ENCODE data around the gene NSG2.

The NSG2 gene

DNA sequence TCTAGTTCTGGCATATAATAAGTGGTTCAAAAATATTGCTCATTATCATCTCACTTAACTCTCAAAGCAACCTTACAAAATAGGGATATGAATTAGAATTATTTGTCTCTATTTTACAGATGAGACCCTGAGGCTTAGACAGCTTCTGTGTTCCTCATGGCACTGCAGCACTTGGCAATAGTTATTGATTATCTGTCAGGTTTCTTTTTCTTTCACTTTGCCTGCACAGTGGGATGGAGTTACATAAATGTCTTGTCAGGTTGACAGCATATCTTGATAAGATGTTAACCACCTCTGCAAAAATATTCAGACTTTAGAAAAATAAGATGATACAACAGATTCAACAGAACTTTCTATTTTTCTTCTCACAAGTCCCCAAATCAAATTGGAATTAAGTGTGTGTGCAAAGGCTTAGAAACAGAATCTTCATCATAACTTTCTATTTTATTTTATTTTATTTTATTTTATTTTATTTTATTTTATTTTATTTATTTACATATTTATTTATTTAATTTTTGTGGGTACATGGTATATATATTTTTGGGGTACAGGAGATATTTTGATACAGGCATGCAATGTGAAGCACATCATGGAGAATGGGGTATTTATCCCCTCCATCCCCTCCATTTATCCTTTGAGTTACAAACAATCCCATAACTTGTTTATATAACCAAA is 17.7 kb downstream of the NSG2 start:
- no peak for DNase-seq (ENCODE audit: low spot score)

- no peak for DNase-seq (ENCODE audit: low spot score)
Measured at GRCh38 chr5:174064171-174064570, 18.7 kb downstream of the NSG2 start.

- no peak for DNase-seq (ENCODE audit: low spot score)
Measured at GRCh38 chr5:174065528-174066197, 20.2 kb downstream of the NSG2 start.

DNA sequence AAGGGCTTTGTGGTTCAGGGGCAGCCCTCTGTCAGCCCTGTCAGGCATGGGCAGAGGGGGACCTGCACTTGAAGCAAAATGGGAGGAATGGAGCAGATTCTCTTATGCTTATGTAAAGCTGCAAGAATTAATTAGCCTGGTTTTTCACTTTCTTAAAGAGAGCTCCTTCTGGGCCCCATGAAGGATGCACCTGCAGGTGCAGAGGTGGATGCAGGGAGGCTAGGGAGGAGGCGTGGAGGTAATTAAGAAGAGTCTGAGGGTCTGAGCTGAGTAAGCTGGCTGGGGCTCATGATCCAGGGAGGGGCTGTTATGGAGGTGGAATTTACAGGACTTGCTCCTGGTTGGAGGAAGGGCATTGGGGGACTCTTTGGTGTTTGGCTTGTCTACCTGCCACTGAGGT is 22.0 kb downstream of the NSG2 start:
- no peak for DNase-seq (ENCODE audit: low spot score)

GRCh38 chr5:174071484-174071883 is 26.0 kb downstream of the NSG2 start:
- no peak for DNase-seq (ENCODE audit: low spot score)

- DNase-seq (ENCODE audit: low spot score), result no peak
Measured at GRCh38 chr5:174073122-174073660, 27.7 kb downstream of the NSG2 start.

DNA sequence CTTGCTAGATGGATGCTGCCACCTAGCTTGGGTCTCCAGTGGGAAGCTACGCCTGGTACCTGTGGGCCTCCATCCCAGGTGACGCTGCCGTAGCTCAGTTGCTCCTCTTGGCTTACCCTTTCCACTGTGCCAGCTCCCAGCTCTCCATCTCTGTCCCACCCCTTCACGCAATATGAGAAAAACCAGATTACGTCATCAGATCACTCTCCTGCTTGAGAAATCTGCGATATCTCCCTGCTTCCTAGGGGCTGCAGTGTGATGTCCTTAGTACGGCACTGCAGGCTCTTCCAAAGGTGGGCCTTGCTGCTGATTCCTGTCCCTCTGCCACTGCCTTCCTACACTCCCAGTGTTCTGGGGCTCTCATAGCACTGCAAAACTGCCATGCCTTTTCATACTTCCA is 28.9 kb downstream of the NSG2 start:
- DNase-seq (ENCODE audit: low spot score), result no peak

DNA sequence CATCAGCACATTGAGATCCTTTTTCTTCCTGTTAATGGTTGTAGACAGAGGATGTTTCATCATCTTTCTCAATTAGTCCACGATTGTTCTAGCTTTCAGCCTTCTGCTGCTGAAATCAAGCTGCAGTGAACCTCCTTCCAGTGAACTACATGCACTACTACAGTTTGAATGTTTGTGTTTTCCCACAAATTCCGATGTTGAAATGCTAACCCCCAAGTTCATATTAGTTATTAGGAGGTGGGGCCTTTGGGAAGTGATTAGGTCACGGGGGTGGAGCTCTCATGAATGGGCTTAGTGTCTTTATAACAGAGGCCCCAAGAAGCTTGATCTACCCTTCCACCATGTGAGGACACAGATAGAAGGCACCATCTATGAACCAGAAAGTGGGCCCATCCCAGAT is 32.9 kb downstream of the NSG2 start:
- no peak for DNase-seq (ENCODE audit: low spot score)

DNA sequence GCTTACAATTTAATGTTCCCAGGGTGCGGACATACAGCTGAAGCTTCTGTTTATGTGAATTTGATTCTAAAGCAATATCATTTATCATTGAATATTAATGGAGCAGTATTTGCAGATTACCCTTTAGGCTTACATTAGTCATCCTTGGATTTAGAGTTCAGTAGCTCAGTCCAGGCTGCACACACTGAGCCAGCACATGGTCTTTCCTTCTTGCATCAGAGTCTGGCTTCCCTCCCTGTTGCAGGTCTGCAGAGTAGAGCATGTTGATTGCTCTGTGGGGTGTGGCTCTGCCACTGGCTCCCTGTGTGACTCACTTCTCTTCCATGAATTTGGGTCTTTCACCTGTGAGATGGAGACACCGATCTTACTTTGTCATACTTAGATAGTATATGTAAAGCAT is 36.8 kb downstream of the NSG2 start:
- DNase-seq (ENCODE audit: low spot score), result no peak

GRCh38 chr5:174083056-174083827 is 37.7 kb downstream of the NSG2 start:
- no peak for DNase-seq (ENCODE audit: low spot score)

DNA sequence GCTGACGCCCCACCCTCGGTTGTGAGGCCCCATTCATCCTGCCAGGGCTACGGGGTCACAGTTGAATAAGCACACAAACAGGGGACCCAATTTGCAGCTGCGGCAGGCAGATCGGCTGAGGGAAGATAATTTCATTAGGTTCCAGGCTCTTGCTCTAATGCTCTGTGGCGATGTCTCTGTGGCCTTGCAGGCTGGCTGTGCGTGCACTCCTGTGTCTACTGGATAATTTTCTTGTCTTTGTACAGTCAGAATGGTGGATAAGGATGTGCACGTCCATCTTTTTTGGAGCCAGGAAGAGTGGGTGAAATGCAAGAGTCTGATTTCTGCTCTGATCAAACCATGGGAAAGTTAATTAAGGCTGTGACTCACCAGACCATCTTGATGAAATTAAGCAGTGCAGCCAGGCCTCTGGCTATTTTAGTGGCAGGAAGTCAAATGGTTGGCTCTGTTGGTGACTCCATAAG is 39.2 kb downstream of the NSG2 start:
- no peak for DNase-seq (ENCODE audit: low spot score)

DNA sequence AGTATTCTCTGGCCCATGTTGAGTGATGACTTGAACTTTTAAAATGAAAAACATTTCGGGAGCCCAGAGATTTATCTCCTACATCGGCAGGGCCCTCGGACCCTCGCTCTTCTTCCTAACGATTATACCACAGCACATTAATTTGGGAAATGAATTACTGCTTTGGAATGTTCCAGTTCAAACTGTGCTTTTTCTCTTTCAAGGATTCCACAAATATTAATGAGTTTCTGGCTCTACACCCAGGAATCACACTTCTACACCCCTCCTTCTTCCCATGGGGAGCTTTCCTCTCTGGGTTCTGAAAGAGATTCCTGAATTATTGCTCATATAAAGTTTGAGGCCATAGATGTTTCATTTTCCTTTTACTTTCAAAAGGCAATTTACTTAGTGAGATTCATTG is 41.2 kb downstream of the NSG2 start:
- DNase-seq (ENCODE audit: low spot score), result no peak

DNA sequence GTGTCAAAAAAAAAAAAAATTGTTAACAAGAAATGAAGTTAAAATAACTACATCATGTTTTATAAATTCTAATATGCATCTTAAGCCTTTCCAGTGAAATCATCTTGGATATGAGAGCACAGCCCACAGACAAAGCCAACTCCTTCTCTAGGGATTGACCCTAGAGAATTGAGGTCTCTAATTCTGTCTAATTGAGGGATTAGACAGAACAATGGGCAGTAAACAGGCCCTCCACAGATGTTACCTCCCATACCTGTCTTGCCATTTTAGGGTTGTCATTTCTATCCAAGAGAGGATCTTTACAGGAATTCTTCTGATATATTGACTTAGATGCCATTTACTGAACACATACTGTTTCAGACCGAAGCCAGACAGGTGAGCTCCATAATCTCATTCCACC is 42.3 kb downstream of the NSG2 start:
- no peak for DNase-seq (ENCODE audit: low spot score)

- no peak for DNase-seq (ENCODE audit: low spot score)
Measured at GRCh38 chr5:174090129-174090528, 44.6 kb downstream of the NSG2 start.

GRCh38 chr5:174093123-174093522 is 47.6 kb downstream of the NSG2 start:
- no peak for DNase-seq (ENCODE audit: low spot score)

GRCh38 chr5:174094857-174095606 is 49.5 kb downstream of the NSG2 start:
- DNase-seq (ENCODE audit: low spot score), result no peak

DNA sequence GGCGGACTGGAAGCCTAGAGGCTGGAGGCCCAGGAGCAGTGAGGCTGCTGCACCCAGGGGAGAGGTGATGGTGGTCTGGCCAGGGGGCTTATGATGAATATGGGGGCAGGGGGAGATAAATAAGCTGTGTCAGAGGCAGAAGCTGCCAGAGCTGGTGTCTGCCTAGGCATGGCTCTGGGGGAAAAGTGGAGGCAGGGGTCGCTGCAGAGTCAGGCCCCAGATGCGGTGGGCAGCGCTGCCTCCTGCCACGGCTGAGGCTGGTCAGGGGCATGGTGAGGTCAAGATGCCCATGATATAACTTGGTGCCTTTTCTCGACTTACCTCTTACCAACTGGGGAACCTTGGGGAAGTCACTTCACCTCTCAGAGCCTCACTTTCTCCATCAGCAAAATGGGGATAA is 51.1 kb downstream of the NSG2 start:
- no peak for DNase-seq (ENCODE audit: low spot score)

DNA sequence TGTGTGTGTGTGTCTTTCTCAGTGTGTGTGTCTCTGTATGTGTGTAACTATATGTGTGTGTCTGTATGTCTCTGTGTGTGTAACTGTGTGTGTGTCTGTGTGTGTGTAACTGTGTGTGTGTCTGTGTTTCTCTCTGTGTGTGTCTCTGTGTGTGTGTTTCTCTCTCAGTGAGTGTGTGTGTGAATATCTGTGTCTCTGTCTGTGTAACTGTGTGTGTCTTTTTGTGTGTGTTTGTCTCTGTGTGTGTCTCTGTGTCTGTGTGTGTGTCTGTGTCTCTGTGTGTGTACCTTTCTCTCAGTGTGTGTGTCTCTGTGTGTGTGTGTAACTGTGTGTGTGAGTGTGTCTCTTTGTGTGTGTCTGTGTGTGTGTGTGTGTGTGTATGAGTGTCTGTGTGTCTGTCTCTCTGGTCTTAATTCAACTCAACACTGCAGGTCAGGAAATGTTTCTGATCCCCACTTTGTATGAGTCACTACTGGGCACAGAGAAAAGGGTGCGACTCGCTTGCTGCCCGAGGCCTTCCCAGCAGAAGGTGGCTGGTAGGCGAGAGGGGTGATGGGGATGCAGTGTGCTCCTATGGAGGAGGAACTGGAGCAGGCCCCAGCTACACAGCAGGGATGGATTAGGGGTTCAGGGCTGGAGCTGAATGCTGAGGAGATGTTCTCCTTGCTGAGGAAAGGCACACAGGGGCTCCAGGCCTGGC is 52.1 kb downstream of the NSG2 start:
- DNase-seq (ENCODE audit: low spot score), result no peak

- no peak for DNase-seq (ENCODE audit: low spot score)
Measured at GRCh38 chr5:174098694-174099093, 53.2 kb downstream of the NSG2 start.

DNA sequence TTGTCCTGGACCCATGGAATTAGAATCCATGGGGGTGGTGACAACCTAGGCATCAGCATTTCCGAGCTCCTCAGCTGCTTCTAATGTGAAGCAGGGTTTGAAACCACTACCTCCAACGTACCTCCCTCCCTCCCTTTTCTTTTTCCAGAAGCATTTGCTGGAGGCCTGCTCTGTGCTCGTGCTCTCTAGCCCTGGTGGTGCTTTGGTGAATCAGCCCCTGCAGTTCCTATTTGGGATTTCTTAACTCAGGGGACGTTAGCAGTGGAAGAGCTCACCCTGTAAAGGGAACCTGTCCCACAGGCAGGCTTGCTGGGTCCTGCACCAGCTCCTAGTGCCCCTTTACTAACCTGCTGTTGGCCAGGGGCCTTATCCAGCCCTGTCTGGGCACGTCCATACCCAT is 55.0 kb downstream of the NSG2 start:
- DNase-seq (ENCODE audit: low spot score), result no peak

GRCh38 chr5:174101195-174101730 is 55.8 kb downstream of the NSG2 start:
- no peak for DNase-seq (ENCODE audit: low spot score)

Measured in kidney capillary endothelial cell (primary cell).